Raji (cell line): ENCODE results near the gene CSGALNACT2.

ENCODE experiments used
- POLR2A ChIP-seq: IDR thresholded peaks from 2 replicates; pipeline ENCODE4 v1.6.1; 2011; ENCODE audit warnings: low read depth, low read length, control low read depth; ENCODE audit not compliant: insufficient read depth

CSGALNACT2 gene

DNA sequence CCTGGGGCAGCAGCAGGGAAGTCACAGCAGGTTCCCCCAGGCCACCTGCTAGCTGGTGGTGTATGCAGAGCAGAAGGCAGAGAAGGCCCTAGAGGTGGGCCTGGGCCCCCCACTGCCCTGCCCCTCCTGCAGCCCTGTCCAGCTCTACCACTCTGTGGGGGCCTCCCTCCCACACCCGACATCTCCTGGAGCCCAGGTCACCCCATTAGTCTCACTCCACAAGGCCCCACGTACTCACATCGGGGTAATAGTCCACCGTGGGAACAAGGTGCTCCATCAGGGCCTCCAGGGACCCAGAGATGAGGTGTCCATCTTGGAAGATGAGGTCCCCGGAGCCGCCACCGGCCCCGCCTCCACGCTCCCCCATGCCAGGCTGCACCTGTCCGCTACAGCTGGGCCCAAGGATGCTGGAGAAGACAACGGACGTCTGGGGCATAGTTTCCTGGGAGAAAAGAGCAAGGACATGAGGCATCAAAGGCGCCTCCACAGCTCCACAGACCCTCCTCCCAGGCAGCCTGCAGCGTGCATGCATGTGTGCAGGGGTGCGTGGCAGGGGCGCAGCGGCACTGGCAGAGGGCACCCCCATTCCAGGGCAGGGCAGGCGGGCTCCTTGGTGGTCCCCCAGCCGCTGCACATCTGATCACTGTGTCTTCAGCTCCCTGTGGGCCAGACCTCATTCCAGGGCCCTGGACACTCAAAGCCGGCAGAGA, 67.6 kb downstream of the CSGALNACT2 start:
- no peak for TF ChIP-seq POLR2A

DNA sequence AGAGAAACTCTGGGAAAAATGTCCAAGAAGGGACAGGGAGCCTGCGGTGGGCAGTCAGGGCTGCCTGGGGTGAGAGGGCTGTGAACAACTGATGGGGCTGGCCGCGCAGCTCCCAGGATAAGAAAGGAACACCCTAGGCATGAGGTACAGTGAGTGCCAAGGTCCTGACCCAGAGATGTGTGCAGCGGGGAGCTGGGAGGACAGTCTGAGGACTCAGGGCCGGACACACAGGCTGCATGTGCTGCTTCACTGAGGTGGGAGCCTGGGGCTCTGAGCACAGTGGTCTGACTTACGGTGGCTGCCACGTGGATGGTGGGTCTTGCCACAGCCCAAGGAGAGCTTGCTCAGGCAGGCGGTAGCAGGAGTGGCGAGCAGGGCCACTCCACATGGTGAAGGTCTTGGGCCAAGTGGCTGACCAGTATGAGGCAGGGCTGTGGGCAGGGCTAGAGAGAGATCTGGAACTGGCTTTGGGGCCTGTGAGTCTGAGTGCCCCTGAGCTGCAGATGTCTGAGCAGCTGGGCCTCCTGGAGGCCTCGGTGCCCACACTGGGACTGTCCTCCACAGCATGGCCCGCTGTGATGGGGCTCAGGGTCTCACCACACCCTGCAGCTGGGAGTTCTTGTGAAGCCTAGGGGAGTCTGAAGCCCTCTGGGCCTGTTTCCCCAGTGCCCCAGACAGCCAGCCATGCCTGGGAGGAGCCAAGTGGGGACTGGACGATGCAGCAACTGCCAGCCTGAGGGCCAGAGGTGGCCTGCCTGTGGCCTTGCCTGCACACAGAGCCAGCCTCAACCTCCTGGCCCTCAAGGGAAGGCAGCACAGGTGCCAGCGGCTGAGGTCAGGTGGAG, 68.4 kb downstream of the CSGALNACT2 start:
- TF ChIP-seq POLR2A: no peak

DNA sequence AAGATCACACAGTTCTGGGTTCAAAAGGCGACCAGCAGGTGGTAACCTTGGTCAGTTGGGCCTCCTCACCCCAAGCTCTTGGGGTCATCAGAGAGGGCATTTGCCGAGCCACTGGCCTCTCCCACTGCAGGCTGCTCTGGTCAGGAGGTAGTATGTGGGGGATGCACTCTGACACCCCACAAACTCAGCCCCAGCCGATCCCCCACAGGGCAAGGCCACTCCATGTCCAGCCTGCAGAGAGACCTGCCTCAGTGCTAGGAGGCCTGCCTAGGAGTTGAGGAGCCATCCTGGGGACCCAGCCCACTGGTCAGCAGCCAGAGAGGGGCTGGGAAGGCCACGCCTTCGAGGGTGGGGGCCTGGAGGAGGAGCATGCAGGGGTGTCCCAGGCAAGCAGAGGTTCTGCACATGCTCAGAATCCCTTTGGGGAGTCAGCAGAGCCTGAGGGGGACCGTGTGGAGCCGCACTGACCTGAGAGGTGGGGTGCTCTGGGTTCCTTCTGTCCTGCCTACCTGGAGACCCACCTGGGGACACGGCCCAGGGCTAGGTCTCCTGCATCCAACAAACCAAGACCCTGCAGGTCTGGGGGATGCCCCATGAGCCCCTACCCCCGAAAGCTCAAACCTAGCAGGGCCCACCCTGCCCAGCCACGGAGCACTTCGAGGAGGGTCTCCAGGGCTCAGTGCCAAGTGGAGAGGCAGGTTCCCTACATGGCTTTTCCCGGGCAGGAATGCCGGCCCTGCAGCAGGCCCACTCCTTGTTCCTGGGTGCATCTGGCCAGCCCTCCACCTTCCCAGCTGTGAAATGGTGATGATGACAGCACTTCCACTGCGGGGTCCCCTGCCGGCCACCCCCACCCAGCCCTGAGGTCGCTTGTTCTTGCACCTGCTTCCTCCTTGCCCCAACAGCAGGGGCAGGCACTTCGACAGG, 70.2 kb downstream of the CSGALNACT2 start:
- no peak for TF ChIP-seq POLR2A

DNA sequence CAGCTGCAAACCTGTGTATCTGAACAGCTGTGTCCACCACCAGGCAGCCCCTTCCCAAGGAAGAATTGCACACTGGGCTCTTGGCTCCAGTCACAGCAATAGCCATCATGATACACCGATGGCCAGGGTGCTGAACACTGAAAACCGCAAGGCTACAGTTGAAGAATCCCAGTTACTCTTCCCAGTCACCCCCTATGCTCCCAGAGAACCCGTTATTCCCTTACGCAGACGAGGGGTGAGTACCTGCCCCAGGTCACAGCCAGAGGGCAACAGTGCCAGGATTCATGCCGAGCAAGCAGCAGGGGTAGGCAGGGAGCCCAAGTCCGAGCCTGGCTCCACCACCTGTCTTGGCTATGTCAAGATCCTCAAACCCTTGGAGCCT, 70.8 kb downstream of the CSGALNACT2 start:
- TF ChIP-seq POLR2A: no peak

DNA sequence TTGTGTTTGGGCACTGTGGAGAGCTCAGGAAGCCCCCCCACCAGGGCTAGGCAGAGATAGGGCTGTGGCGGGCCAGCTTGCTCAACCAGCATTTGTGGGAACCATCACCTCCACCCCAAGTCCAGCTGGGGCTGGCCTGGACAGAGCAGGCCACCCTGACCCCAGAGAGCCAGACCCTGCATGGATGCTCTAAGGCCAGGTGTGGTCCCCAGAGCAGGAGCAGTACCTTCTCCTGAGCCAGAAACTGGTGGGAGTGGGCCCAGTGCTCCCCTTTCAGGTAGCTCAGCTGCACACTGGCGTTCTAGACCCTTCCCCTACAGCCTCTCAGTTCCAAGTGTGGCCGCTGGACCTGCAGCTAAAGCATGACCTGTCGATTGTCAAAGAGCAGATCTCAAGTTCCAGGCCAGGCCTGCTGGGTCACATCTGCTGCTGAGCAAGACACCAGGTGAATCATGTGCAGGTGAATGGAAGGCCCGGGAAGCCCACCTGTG, 71.5 kb downstream of the CSGALNACT2 start:
- no peak for TF ChIP-seq POLR2A

DNA sequence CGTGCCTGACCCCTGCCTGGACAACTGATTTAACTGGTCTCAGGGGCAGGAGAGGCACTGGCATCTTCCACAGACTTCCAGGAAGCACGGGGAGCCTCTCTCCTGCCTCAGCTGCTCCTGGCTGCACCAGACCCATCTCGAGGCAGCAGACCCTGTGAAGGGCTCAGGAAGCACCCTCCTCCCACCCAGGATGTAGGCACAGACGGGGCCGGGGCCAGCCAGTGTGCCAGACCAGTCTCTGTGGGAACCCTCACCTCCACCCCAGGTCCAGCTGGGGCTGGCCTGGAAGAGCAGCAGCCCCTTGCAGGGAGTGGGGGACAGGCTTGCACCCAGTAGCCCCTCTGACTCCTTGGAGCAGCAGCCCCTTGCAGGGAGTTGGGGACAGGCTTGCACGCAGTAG, 72.3 kb downstream of the CSGALNACT2 start:
- no peak for TF ChIP-seq POLR2A

DNA sequence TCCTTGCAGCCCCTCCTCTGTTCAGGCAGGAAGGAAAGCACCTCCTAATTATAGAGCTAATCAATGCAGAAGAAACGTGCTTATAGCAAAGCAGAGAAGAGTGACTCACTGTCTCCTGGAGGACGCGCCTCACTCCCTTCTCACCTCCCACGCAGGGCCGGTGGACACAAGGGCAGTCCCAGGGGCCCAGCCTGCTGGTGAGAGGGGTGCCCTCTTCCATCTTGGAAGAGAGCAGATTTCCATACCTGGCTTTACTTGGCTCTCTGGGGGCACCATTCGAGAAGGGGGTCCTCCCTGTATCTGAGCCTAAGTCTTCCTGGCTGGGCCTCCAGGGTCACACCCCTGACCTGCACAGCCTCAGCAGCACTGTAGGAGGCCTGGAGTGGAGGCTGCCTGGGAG, 72.8 kb downstream of the CSGALNACT2 start:
- TF ChIP-seq POLR2A: no peak

DNA sequence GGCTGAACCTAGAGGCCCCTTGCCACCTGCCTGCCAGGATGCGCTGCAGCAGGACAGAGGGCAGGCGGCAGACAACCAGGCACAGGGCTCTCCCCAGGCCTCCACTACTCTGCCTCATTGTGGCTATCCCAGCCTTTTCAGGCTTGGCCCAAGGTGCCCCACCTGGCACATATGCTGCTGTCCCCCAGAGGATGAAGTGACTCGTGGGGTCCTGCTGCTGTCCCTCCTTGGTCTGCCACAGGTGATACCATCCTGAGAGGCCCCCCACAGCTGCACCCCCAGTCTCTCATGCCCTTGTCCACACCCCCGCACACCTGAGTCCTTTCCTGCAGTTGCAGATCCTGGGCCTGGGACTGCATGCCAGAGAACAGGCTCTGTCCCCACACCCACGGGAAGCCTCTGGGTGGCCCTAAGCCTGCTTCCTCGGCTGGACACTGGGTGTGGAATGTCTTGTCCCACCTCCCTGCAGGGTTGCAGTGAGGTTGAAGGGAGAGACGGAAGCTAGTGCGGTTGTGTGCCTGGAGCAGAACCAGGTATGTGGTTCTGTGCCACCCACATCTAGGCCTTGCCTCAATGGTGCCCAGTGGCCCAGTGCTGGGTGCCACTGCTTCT, 73.3 kb downstream of the CSGALNACT2 start:
- TF ChIP-seq POLR2A: no peak

DNA sequence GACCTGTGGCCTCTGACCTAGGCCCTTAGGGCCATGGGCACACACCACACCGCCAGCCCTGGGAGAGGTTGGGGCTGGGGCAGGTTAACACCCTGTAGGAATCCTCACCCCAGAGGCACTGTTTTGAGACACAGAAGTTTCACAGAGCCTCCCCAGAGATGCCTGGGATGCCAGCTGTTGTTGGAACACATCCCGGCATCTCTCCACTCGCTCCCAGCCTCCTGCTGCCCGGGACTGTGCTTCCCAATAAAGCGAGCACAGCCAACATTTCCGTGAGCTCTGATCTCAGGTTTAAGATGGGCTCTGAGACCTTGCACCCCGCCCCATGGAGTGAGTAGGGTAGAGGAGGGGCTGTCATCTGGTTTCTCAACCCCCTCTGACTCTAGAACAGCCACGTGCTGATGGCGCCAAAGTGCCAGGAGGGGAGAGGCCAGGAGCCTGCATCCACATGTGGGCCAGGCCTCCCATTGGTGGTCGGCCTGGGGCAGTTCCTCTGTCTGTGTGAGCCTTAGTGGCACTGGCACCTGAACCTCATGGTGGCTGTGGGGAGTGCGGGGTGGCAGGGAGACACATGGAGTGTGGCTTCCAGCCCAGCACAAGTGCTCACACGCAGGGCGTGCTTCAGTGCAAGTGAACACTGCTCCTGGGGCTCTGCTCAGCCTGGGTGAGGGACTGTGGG, 73.9 kb downstream of the CSGALNACT2 start:
- no peak for TF ChIP-seq POLR2A

DNA sequence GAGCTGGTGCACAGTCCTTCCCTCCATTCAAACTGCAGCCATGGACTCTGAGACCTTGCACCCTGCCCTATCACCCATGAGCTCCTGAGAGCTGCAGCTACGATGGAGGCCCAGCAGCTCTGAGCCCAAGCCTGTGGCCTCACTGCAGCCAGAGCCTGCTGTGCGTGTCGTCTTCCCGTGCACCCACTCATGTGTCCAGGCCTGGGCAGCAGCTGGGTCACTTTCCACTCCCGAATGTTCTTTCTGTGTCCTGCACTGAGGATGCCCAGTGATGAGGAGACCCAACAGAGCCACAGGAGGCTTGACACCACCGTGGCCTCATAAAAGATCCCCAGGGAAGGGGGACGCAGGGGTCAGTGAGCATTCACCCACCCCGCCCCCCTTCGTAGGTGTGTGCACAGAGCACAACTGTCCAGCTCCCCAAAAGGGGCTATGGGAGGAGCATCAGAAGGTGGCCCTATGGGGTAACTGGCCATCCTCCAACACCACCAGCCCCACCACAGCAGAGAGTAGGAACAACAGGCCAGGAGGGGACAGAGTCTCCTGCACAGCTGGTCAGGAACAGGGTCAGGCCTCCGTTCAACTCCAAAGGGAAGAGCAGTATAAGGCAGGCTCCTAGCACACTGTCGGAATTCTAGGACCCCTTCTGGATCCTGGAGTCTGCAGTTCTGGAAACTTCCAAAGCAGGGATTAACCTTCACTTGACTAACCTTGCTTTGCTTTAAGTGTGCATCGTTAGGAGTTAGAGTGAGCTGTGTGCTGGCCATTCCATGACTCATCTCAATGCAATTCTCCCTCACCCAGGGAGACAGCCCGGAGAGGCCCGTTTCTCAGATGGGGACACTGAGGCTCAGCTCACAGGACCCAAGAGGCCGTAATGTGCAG, 76.1 kb downstream of the CSGALNACT2 start:
- no peak for TF ChIP-seq POLR2A

DNA sequence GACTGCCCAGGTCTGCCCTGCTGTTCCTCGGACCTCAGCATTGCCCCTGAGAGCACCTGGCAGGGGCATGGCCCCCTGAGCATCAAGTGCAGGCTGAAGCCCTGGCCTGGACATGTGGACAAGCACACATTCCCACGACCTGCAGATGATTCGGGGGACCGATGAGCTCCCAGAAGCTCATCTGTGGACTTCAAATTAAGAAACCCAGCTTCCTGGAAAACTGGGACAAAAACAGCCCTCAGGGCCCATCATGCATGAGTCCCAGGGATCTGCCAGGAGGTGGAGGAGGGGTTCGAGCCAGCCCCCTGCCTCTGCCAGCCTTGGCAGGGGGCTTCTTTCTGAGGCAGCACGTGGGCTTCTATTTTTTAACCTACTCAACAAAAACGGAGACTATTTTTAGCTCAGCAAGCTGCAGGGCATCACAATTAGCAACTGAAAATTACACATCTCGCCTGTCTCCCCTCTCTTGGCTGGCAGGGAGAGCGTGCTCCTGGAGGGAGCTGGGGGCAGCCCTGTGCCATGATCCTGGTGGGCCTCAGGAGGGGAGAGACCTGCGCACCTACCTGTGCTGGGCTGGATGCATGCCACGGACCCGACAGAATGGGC, 76.8 kb downstream of the CSGALNACT2 start:
- no peak for TF ChIP-seq POLR2A

DNA sequence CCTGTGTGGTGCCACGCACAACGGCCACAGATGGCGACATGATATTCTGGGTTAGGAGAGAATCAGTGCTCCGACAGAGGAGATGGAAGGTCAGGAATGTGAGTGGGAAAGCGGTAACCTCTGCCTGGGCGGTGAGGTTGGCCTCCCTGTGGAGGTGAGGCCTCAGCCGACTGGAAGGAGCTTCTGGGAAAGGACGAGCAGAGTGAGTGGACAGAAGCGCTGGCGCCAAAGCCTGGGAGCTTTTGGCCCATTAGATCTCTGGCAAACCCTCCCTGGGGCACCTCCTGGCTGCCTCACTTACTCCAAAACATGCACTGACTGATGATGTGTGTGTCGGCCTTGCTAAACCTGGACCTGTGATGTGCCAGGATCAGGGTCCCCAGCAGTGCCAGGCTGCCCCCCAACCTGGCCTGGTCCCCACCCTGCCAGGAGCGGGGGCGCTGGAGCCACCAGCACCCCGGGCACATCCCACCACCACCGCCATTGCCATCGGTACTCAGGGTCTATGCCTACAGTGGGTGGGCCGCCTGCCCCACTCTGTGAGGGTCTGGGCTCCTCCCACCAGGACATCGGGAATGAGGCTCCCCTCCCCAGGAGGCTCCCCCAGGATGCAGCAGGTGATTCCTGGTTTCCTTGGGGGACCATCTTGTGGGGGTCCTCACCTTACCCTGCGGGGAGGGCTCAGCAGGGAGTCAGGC, 77.7 kb downstream of the CSGALNACT2 start:
- no peak for TF ChIP-seq POLR2A
